DND-41 (cell line): ENCODE measurements around the gene VPS37B.

ENCODE experiments used
- CTCF ChIP-seq: IDR thresholded peaks from 2 replicates; pipeline ENCODE4 v1.5.1; 2012; ENCODE audit warnings: borderline replicate concordance, low read length, moderate library complexity, mild to moderate bottlenecking; ENCODE audit not compliant: poor library complexity, severe bottlenecking; ENCODE audit errors: extremely low read depth
- EZH2 ChIP-seq: IDR thresholded peaks from 3 replicates; pipeline ENCODE4 v1.6.1; 2012; ENCODE audit warnings: borderline replicate concordance, low read depth, mild to moderate bottlenecking, moderate library complexity, low read length, inconsistent platforms; ENCODE audit not compliant: severe bottlenecking

GRCh38 chr12:122823429-122823828 is 72.5 kb downstream of the VPS37B start:
- TF ChIP-seq CTCF (no peak), EZH2 (no peak)
